Endodermal cell (in vitro differentiated cells): ENCODE results near the gene CEP104. TPM values are rescaled to one million over a fixed set of nuclear protein-coding genes. Genes with fewer than 3 reads are reported as not detected.

Source experiments
- DNase-seq: peaks from one replicate; pipeline ENCODE4 v3.0.0-alpha.2; 2017
- H3K27ac ChIP-seq: 2 replicates; pipeline ENCODE4 v1.5.1; 2013; ENCODE audit warnings: mild to moderate bottlenecking, low read depth, low read length, moderate library complexity
- H3K27me3 ChIP-seq: 2 replicates; pipeline ENCODE4 v1.6.1; 2013; ENCODE audit warnings: mild to moderate bottlenecking, low read length, moderate library complexity; ENCODE audit not compliant: insufficient read depth, control insufficient read depth, poor library complexity, severe bottlenecking
- H3K36me3 ChIP-seq: 2 replicates; pipeline ENCODE4 v1.7.0; 2013; ENCODE audit warnings: mild to moderate bottlenecking, low read length, moderate library complexity; ENCODE audit not compliant: control insufficient read depth, insufficient read depth
- H3K4me1 ChIP-seq: one replicate; pipeline ENCODE4 v1.7.0; 2013; ENCODE audit warnings: low read length; ENCODE audit not compliant: control insufficient read depth, insufficient read depth
- H3K4me3 ChIP-seq: 2 replicates; pipeline ENCODE4 v1.5.1; 2013; ENCODE audit warnings: mild to moderate bottlenecking, low read length, moderate library complexity
- H3K9ac ChIP-seq: 2 replicates; pipeline ENCODE4 v1.6.1; 2013; ENCODE audit warnings: mild to moderate bottlenecking, low read length, moderate library complexity; ENCODE audit not compliant: poor library complexity, severe bottlenecking; ENCODE audit errors: extremely low read depth
- H3K9me3 ChIP-seq: 2 replicates; pipeline ENCODE4 v1.6.1; 2013; ENCODE audit warnings: mild to moderate bottlenecking, low read length, moderate library complexity; ENCODE audit not compliant: control insufficient read depth
- H3K27ac Mint-ChIP-seq: 2 replicates; pipeline ENCODE4 v1.8.0; 2020; ENCODE audit warnings: mixed read lengths
- H3K27me3 Mint-ChIP-seq: 2 replicates; pipeline ENCODE4 v1.8.0; 2021; ENCODE audit warnings: mild to moderate bottlenecking, mixed read lengths; ENCODE audit not compliant: insufficient read depth
- H3K36me3 Mint-ChIP-seq: 2 replicates; pipeline ENCODE4 v1.8.0; 2020; ENCODE audit warnings: low read depth, mixed read lengths
- H3K4me1 Mint-ChIP-seq: 2 replicates; pipeline ENCODE4 v1.8.0; 2020; ENCODE audit warnings: mixed read lengths
- H3K4me3 Mint-ChIP-seq: 2 replicates; pipeline ENCODE4 v1.8.0; 2020; ENCODE audit warnings: mild to moderate bottlenecking, moderate library complexity, mixed read lengths
- H3K9me3 Mint-ChIP-seq: 2 replicates; pipeline ENCODE4 v1.8.0; 2020; ENCODE audit warnings: mild to moderate bottlenecking, mixed read lengths
- CTCF ChIP-seq: fragments of 200-600 bp; sonication (generic); conservative IDR thresholded peaks from 2 replicates; pipeline ENCODE4 v1.5.0; 2021; ENCODE audit warnings: antibody characterized with exemption, mild to moderate bottlenecking
- WGBS, 2 experiments: methylation state at CpG; one replicate each; pipeline versions ENCODE4 v1.1.5 to v1.1.7; 2013; ENCODE audit warnings: missing lambda C conversion rate in 2 of 2, mixed read lengths in 1 of 2; ENCODE audit not compliant: insufficient coverage in 1 of 2, insufficient read length in 1 of 2; 5-methylcytosine and 5-hydroxymethylcytosine counted together
- total RNA-seq, 2 donors: library from RNA; stranded (reverse); fragmentation: NEBNext Ultra II Directional in 1 of 2; extraction: Animal tissue kit (Norgen Biotek cat#: 25700) in 1 of 2; gene quantifications; 2 replicates in 1 of 2; 3 replicates in 1 of 2; pipeline ENCODE4 v1.2.1, GENCODE V29; 2021

CEP104 gene
- total RNA-seq, 2 donors from 2014 or later: 34.2 to 47.5 TPM

GRCh38 chr1:3858231-3858981 is 1.4 kb upstream of the CEP104 start:
- peaks cover 3% of the 10 kb centered on the region for H3K27me3 Mint-ChIP-seq
- Histone ChIP-seq H3K4me3 (peak overlapping the region; percentile 87), H3K9me3 (no peaks in the 10 kb centered on the region), H3K9ac (no peak overlapping the region), H3K27me3 (no peaks in the 10 kb centered on the region), H3K27ac (no peak overlapping the region), H3K4me1 (peaks cover 6% of the 10 kb centered on the region), H3K36me3 (no peaks in the 10 kb centered on the region)
- H3K9me3 Mint-ChIP-seq: no peaks in the 10 kb centered on the region
- H3K36me3 Mint-ChIP-seq: peaks cover 5% of the 10 kb centered on the region
- peak; percentile 62 for DNase-seq
- H3K4me1 Mint-ChIP-seq: peaks cover 10% of the 10 kb centered on the region
- WGBS, 2 experiments: 69 to 83% methylated on average over 16 to 34 of the region's 34 CpGs
- TF ChIP-seq CTCF: peak; percentile 21
- no peak overlapping the region for H3K27ac Mint-ChIP-seq
- peak overlapping the region; percentile 85 for H3K4me3 Mint-ChIP-seq

DNA sequence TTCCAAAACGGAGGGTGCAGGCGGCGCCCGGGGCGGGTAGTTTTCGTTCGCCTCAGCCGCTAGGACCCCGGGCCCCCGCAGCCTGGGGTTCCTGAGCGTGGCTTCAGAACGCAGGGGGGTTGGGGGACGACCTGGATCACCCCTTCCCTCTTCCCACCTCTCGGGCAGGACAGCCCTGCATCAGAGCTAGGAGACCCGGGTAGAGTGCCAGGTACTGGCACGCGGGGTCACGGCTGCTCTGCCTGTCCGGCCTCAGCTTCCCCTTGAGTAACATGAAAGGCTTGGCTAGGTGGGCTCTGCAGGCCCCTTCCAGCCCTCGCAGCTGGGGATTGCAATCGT is 749 bp upstream of the CEP104 start:
- Mint-ChIP-seq H3K36me3 (peaks cover 5% of the 10 kb centered on the region), H3K4me1 (peaks cover 10% of the 10 kb centered on the region), H3K9me3 (no peaks in the 10 kb centered on the region), H3K27me3 (peaks cover 3% of the 10 kb centered on the region), H3K27ac (no peak overlapping the region), H3K4me3 (peak overlapping the region; percentile 85)
- Histone ChIP-seq H3K4me3 (peak overlapping the region; percentile 87), H3K4me1 (peaks cover 6% of the 10 kb centered on the region), H3K36me3 (no peaks in the 10 kb centered on the region), H3K27ac (no peak overlapping the region), H3K27me3 (no peaks in the 10 kb centered on the region), H3K9me3 (no peaks in the 10 kb centered on the region), H3K9ac (peak overlapping the region; percentile 55)
- 16 to 25% methylated on average over 12 to 21 of the region's 21 CpGs for whole genome bisulfite sequencing, 2 experiments
- DNase-seq: no peak
- no peak for TF ChIP-seq CTCF

DNA sequence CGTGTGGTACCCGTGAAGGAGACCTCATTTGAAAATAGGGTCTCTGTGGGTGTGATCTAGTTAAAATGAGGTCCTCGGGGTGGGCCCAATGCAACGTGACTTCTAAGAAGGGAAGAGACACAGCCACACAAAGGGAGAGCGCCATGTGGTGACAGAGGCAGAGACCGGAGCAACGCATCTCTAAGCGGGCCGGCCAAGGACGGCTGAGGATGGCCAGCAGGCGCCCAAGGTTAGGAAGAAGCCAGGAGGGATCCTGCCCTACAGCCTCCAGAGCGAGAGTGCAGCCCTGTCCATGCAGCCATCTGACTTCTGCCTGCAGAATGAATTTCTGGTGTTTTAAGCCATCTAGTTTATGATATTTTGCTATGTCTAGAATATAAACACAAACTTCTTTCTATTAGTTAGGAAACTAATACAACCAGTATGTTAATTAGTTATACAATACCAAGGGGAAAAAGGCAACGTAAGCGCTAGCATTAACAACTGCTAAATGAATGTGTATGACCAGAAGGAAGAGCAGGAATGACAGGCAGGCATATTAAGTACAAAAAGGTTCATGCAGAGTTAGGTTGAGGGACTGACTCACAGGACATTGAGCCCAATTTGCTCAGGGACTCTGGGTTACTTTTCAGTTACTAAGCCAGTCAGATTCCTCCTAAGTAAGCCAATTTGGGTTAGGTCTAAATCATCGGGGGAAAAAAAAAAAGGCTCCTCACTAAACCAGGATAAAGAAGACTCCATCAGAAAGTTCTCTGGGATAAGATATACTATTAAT is 4.1 kb downstream of the CEP104 start:
- Histone ChIP-seq H3K4me1 (no peaks in the 10 kb centered on the region), H3K27ac (no peak overlapping the region), H3K4me3 (no peak overlapping the region), H3K27me3 (no peaks in the 10 kb centered on the region), H3K9ac (no peak overlapping the region), H3K36me3 (peaks cover 19% of the 10 kb centered on the region), H3K9me3 (no peaks in the 10 kb centered on the region)
- Mint-ChIP-seq H3K27me3 (no peaks in the 10 kb centered on the region), H3K27ac (no peak overlapping the region), H3K4me1 (no peaks in the 10 kb centered on the region), H3K4me3 (no peak overlapping the region), H3K36me3 (peaks cover 19% of the 10 kb centered on the region), H3K9me3 (no peaks in the 10 kb centered on the region)
- WGBS, 2 experiments: 83 to 89% methylated on average over 9 to 15 of the region's 15 CpGs
- TF ChIP-seq CTCF: no peak
- no peak for DNase-seq
